ENCODE data around the gene KRAS. TPM values are rescaled to one million over a fixed set of nuclear protein-coding genes. Genes with fewer than 3 reads are reported as not detected.

KRAS gene
- total RNA-seq, 1 experiment from 2014 or later = 47.5 TPM

GRCh38 chr12:25283006-25283405 lies 32.3 kb upstream of the KRAS start:
- H3K27me3 Mint-ChIP-seq (ENCODE audit: low read depth) = peaks cover 4% of the 10 kb centered on the region
- no peaks in the 10 kb centered on the region for H3K23me2 ChIP-seq (ENCODE audit: insufficient read length, low read depth, low read length, poor library complexity, severe bottlenecking)

More at GRCh38 chr12:25283006-25283405, 32.3 kb upstream of the KRAS start:
- Mint-ChIP-seq H3K27ac (no peak overlapping the region), H3K4me3 (no peak overlapping the region), H3K9me3 (no peaks in the 10 kb centered on the region), H3K4me1 (no peaks in the 10 kb centered on the region), H3K36me3 (ENCODE audit: insufficient read depth in 1 of 3, low read depth in 3 of 3) (no peaks in the 10 kb centered on the region)
- H3K23ac ChIP-seq (ENCODE audit: insufficient read length, low read depth, low read length) = no peak overlapping the region
- H2AFZ ChIP-seq (ENCODE audit: low read length) = no peak overlapping the region
- H3K4ac ChIP-seq (ENCODE audit: low read depth, low read length) = no peak overlapping the region
- WGBS (ENCODE audit: extremely low coverage, insufficient read length, low lambda C conversion rate) = no CpG with 5 or more reads among the region's 3 CpGs
- H3K56ac ChIP-seq (ENCODE audit: insufficient read length, low read depth, low read length) = no peak overlapping the region
- H3K14ac ChIP-seq (ENCODE audit: insufficient read depth, low read length) = no peak overlapping the region
- H2BK120ac ChIP-seq (ENCODE audit: low read depth, low read length, poor library complexity, severe bottlenecking) = no peak overlapping the region
- no peak overlapping the region for H3K18ac ChIP-seq (ENCODE audit: insufficient read length, low read depth, low read length)
- H2BK20ac ChIP-seq (ENCODE audit: low read depth, low read length, poor library complexity, severe bottlenecking) = no peak overlapping the region
- H4K5ac ChIP-seq (ENCODE audit: insufficient read length, low read depth, low read length) = no peak overlapping the region
- H3K79me1 ChIP-seq (ENCODE audit: insufficient read depth, low read depth, low read length, poor library complexity, severe bottlenecking) = no peaks in the 10 kb centered on the region
- H2BK15ac ChIP-seq (ENCODE audit: low read depth, low read length) = no peak overlapping the region
- H3K27ac ChIP-seq (ENCODE audit: insufficient read length, low read depth, low read length) = no peak overlapping the region
- no peak overlapping the region for H2BK5ac ChIP-seq (ENCODE audit: insufficient read length, low read length)
- no peaks in the 10 kb centered on the region for H3K27me3 ChIP-seq (ENCODE audit: insufficient read depth, low read length)
- no peak overlapping the region for H3T11ph ChIP-seq (ENCODE audit: low read length)
- H3K79me2 ChIP-seq (ENCODE audit: insufficient read depth, low read length) = no peaks in the 10 kb centered on the region
- no peaks in the 10 kb centered on the region for H3K9me3 ChIP-seq (ENCODE audit: control insufficient read depth, low read depth, low read length)
- no peak overlapping the region for H3K4me2 ChIP-seq (ENCODE audit: insufficient read depth, insufficient read length, low read length)
- no peak overlapping the region for H3K9ac ChIP-seq (ENCODE audit: extremely low read depth, insufficient read length, low read length)
- no peaks in the 10 kb centered on the region for H4K20me1 ChIP-seq (ENCODE audit: control insufficient read depth, insufficient read depth, insufficient read length)
- no peaks in the 10 kb centered on the region for H3K4me1 ChIP-seq (ENCODE audit: insufficient read depth, low read length)
- no peak overlapping the region for H4K8ac ChIP-seq (replicated peaks; ENCODE audit: insufficient read length, low read depth, low read length)
- H2AK5ac ChIP-seq (ENCODE audit: insufficient read length, low read length) = no peak overlapping the region
- H4K91ac ChIP-seq (ENCODE audit: insufficient read length, low read depth, low read length) = no peak overlapping the region
- no peak for TF ChIP-seq CTCF (conservative IDR thresholded peaks at IDR 0.05)
- H2BK12ac ChIP-seq (ENCODE audit: insufficient read length, low read depth, low read length) = no peak overlapping the region
- no peak for DNase-seq
